Stromal cell of bone marrow (primary cell): Measurements from ENCODE around the gene ENTPD2.

Source experiments
- DNase-seq: peaks from one replicate; pipeline ENCODE4 v3.0.0-alpha.2; 2012; ENCODE audit warnings: low read depth

ENTPD2 gene

GRCh38 chr9:137079401-137079787, 25.5 kb upstream of the ENTPD2 start:
- no peak for DNase-seq

- DNase-seq: no peak
These were observed 25.0 kb upstream of the ENTPD2 start for GRCh38 chr9:137078701-137079400.

GRCh38 chr9:137077758-137078693, 24.2 kb upstream of the ENTPD2 start:
- no peak for DNase-seq

GRCh38 chr9:137077010-137077747, 23.3 kb upstream of the ENTPD2 start, which contains the start of gene UAP1L1:
Gene UAP1L1, plus strand, starts transcription at chr9:137077517. Its CDS starts 16 bp downstream, at chr9:137077533.
- DNase-seq: peak; percentile 25

GRCh38 chr9:137076636-137077009, 22.8 kb upstream of the ENTPD2 start:
- DNase-seq: no peak

- no peak for DNase-seq
These were observed 21.5 kb upstream of the ENTPD2 start for GRCh38 chr9:137075275-137075775.

GRCh38 chr9:137074657-137075274, 20.9 kb upstream of the ENTPD2 start:
- DNase-seq: no peak

GRCh38 chr9:137073992-137074399, 20.1 kb upstream of the ENTPD2 start:
- DNase-seq: no peak

GRCh38 chr9:137071282-137071681, 17.4 kb upstream of the ENTPD2 start:
- no peak for DNase-seq

GRCh38 chr9:137070906-137071275, 17.0 kb upstream of the ENTPD2 start:
- no peak for DNase-seq

GRCh38 chr9:137070201-137070905, 16.5 kb upstream of the ENTPD2 start, which contains the start of gene SAPCD2:
Gene SAPCD2, minus strand, starts transcription at chr9:137070557. Its CDS starts 97 bp downstream, at chr9:137070460.
- DNase-seq: peak; percentile 65

- DNase-seq: no peak
These were observed 15.7 kb upstream of the ENTPD2 start for GRCh38 chr9:137069508-137070091.

GRCh38 chr9:137068539-137069507, 15.0 kb upstream of the ENTPD2 start:
- no peak for DNase-seq

GRCh38 chr9:137067860-137068538, 14.1 kb upstream of the ENTPD2 start:
- DNase-seq: no peak

- DNase-seq: no peak
These were observed 12.4 kb upstream of the ENTPD2 start for GRCh38 chr9:137066096-137066861.

GRCh38 chr9:137065336-137065967, 11.6 kb upstream of the ENTPD2 start:
- DNase-seq: no peak

- DNase-seq: no peak
These were observed 11.0 kb upstream of the ENTPD2 start for GRCh38 chr9:137064880-137065164.
